ENCODE results near the gene CAMK2A.

Gene CAMK2A

DNA sequence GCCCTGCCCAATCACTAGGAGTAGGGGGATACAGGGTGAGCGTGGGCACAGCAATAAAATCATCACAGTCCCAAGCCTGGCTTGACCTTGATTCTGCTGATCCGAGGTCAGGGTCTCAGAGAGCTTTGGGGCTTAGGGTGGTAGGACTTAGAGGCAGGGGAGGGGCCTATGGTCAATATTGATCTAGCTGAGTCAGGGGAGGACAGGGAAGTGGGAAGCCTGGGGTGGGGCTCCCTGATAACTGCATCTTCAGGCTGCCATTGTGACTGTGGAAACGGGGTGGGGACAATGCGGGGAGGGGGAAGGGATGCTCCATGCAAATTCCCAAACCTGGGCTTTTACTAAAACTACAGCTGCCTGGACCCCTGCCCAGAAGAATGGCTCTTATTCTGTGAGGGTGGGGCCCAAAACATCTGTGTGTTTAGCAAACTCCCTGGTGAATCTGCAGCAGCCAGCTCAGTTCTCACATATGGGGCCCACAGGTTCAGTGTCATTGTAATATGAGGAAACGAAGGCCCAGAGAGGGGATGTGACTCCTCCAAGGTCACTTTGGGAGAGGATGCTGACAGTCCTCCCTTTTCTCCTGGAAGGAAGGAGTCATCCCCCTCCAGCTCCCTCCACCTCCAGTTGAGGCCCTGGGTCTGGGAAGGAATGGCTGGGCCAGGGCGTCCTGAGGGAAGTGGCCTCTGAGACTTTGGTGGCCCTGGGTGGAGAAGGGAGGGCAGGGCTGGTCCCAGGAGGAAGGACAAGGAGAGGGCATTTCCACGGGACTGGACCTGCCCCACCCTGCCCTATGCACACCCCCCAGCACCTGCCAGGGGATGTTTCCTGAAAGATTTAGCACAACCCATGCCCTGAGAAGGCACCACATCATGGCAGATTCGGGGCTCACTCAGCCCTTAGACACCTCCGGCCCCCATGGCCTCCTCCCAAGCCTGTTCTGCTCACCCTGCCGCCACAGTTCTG lies 73.3 kb downstream of the CAMK2A start:
- no peak overlapping the region for H3K4me3 ChIP-seq (ENCODE audit: low read length)
- TF ChIP-seq, protein P1, sequence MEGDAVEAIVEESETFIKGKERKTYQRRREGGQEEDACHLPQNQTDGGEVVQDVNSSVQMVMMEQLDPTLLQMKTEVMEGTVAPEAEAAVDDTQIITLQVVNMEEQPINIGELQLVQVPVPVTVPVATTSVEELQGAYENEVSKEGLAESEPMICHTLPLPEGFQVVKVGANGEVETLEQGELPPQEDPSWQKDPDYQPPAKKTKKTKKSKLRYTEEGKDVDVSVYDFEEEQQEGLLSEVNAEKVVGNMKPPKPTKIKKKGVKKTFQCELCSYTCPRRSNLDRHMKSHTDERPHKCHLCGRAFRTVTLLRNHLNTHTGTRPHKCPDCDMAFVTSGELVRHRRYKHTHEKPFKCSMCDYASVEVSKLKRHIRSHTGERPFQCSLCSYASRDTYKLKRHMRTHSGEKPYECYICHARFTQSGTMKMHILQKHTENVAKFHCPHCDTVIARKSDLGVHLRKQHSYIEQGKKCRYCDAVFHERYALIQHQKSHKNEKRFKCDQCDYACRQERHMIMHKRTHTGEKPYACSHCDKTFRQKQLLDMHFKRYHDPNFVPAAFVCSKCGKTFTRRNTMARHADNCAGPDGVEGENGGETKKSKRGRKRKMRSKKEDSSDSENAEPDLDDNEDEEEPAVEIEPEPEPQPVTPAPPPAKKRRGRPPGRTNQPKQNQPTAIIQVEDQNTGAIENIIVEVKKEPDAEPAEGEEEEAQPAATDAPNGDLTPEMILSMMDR (conservative IDR thresholded peaks at IDR 0.05; ENCODE audit: low read depth, low read length), result no peak
- DNase-seq (ENCODE audit: low read depth), result no peak

DNA sequence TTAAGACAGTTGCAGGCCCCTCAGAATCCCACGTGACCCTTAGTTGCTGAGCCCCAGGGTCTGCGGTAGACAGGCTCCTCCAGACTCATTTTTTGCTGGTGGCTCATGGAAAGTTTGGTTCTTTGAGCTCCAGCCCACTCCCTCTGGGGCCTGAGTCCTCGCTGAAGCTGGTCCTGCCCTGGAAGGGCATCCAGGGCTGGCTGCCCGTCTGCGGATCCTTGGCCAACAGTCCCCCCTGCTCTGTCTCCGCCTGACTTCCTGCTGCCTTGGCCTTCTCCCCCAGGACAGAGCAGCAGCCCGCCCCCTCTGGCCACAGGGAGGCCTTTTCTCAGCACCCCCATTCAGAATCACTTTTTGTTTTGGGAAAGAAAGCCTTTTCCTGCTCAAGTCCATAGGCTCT lies 75.3 kb downstream of the CAMK2A start:
- H3K4me3 ChIP-seq (ENCODE audit: low read length), result no peak overlapping the region
- no peak for DNase-seq (ENCODE audit: low read depth)
- TF ChIP-seq, protein P1 (conservative IDR thresholded peaks at IDR 0.05; ENCODE audit: low read depth, low read length), result no peak

DNA sequence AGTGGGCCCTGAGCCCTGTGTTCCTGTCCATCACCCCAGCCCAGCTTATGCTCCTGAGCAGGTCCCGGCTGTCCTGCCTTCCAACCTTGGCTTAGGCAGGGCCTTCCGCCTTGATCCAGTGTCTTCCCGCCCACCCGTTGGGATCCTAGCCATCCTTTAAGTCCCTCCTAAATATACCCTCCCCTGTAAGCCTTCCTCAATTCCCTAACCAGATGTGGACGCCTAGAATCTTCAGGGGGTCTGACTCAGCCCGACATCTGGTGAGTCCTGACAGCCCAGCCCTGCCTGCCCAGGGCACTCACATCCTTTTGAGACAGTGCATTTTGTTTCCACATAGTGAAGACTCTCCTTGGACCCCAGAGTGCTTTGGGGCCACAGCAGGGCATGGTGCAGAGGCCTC lies 76.0 kb downstream of the CAMK2A start:
- TF ChIP-seq, protein P1 (conservative IDR thresholded peaks at IDR 0.05; ENCODE audit: low read depth, low read length), result no peak
- no peak overlapping the region for H3K4me3 ChIP-seq (ENCODE audit: low read length)
- no peak for DNase-seq (ENCODE audit: low read depth)

DNA sequence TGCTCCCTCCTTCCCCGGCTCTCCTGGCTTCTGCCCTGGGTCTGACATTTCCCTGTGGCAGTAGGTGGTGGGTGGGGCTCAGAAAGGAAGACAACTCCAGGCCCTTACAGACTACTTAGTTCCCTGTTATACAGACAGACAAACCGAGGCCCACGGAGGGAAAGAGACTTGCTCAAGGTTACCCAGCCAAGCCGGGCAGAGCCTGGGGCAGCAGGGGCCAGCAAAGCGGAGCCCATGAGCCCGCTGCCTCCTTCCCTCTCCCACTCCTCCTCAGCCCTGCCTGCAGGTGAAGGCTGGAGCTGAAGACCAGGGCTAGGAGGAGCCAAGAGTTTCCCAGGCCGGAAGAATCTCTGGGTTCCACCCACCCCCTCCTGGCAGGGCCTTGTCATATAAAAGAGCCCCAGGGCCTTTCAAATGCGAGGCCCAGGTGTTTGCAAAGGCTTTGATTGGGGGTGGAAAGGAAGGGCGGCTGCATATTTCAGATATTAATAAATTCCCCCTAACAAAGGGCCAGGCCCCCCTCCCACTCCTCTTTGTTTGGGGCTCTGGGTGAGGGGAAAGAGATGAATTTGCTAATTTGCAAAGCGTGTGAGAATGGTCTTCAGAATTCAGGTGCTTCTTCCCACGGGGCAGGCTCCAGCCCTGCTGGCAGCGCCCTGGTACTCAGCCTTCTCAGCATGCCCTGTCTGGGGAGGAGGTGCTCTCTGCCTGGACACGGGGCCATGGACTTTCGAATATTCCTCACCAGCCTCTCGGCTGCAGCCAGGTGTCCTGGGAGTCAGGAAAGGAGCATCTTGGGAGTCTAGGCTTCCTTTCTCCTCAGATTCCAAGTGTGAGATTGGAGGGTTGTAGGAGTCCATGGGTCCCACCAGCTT lies 78.2 kb downstream of the CAMK2A start:
- TF ChIP-seq, protein P1 (conservative IDR thresholded peaks at IDR 0.05; ENCODE audit: low read depth, low read length), result no peak
- H3K4me3 ChIP-seq (ENCODE audit: low read length), result no peak overlapping the region
- no peak for DNase-seq (ENCODE audit: low read depth)

DNA sequence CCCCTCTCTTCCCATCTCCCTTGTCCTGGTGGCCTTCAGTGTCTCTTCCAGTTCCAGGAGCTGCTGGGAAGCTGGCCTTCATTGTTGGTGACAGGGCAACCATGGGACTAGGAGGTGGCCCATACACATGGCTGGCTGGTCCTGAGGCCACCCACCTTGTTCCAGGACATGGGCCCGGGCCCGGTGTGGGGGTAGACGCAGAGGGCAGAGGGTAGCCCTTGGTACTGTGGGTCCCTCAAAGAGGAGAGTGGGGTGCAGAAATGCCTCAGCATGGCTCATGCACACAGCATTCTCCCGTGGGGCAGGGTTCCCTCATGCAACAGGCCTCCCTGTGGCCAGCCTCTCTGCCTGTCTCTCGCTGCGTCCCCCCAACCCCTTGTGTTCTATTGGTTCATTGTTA lies 78.9 kb downstream of the CAMK2A start:
- no peak overlapping the region for H3K4me3 ChIP-seq (ENCODE audit: low read length)
- TF ChIP-seq, protein P1 (conservative IDR thresholded peaks at IDR 0.05; ENCODE audit: low read depth, low read length), result no peak
- no peak for DNase-seq (ENCODE audit: low read depth)

DNA sequence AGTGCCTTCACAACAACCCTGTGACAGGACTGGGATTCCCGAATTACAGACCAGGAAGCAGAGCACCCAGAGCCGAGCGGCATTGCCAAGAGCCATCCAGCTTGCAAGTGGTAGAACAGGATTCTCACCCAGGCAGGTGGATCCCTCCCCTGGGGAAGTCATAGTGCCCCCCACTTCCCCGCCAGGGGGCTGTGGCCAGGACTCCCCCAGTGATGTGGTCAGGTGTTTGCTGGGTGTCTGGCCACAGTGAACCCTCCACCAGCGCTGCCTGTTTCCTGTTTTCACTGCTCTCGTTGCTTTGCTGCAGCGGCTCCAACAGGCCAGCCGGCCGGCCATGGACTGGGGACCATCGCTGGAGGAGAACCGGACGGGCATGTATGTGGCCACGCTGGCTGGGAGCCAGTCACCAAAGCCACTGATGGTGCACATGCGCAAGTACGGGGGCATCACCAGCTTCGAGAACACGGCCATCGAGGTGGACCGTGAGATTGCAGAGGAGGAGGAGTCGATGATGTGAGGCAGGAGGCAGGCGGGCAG lies 80.4 kb downstream of the CAMK2A start:
- DNase-seq (ENCODE audit: low read depth), result peak; percentile 6
- TF ChIP-seq, protein P1 (conservative IDR thresholded peaks at IDR 0.05; ENCODE audit: low read depth, low read length), result no peak
- H3K4me3 ChIP-seq (ENCODE audit: low read length), result no peak overlapping the region

Measured in retinal pigment epithelial cell (primary cell).